SW480 (cell line): ENCODE results near the gene BARX1.

ENCODE experiments used
- DNase-seq: peaks from one replicate; pipeline ENCODE4 v3.0.0-alpha.2; 2016; ENCODE audit warnings: low spot score

Gene BARX1

DNA sequence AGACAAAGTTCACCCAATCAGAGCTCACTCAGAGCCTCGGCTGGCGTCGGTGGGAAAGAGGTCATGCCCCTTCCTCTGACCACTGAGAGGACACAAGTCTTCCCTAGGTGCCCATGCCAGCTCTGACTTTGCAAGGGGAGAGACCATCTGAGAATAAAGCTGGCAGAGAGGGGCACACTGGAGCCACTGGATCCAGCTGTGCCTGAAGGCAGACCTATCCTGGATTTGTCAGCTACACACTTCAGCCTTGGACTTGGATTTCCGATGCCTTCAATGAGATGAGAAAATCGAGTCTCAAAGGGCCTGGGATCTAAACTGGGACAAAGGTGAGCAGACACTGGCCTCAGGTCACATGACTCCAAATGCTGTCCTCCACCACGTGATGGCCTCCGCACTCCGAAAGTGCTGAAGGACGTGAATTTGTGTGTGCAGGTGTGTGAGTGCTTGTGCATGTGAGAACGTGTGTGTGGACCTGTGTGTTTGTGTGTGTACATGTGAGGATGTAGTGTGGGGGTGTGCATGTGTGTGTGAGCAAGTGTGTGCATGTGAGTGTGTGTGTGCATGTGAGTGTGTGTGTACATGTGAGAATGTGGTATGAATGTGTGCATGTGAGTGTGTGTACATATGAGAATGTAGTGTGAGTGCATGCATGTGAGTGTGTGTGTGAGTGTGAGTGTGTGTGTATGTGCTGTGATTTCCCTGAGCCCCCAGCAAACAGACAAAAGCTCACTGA is 37.9 kb downstream of the BARX1 start:
- no peak for DNase-seq

DNA sequence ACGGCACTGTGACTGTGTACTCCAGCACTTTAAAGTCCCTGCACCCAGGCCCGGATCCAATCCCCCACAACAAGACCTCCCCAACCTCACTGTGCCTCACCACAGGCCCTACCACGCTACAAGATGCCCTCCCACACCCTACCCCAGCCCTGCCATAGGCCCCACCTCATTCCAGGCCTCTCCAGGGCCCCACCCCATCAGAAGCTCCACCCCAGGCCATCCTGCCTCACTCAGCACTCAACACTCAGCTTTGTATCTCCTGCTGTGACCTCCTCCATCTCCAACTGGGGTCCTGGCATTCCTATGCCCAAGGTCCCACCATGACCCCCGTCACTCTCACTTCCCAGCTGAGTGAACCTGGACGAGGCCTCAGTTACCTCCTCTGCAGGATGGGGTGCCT is 38.8 kb downstream of the BARX1 start:
- DNase-seq: no peak

- no peak for DNase-seq
Measured at GRCh38 chr9:93911801-93912554, 43.2 kb downstream of the BARX1 start.

GRCh38 chr9:93911136-93911745 is 43.9 kb downstream of the BARX1 start:
- DNase-seq: no peak

- DNase-seq: no peak
Measured at GRCh38 chr9:93910598-93910997, 44.6 kb downstream of the BARX1 start.

- no peak for DNase-seq
Measured at GRCh38 chr9:93910196-93910595, 45.0 kb downstream of the BARX1 start.

- DNase-seq: no peak
Measured at GRCh38 chr9:93909242-93909616, 45.9 kb downstream of the BARX1 start.

DNA sequence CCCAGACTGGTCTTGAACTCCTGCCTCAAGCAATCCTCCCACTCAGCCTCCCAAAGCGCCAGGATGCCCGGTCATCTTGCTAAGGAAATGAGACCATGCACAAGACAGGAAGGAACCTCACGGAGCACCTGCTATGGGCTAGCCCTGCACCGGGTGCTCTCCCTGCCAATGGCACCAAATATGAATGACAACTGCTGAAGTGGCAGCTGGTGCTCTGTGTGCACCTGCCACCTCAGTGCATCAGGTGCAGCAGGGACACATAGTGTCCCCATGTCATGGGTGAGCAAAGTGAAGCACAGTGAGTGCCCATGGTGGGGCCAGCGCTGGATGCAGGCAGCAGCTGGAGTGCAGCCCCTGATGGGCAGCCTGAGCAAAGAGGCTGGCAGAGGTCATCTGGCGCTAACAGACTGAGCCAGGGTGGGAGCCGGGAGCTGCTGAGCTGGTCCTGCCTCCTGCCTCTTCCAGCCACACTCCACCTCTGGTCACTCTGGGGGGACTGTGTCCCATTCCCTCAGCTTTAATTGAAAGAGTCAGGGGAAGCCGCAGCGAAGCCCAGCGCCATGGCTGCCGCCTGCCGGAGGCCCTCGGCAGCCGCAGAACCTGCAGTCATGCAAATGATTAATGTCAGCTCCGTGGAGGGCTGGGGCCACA is 46.4 kb downstream of the BARX1 start:
- no peak for DNase-seq

GRCh38 chr9:93907551-93908199 is 47.5 kb downstream of the BARX1 start:
- DNase-seq: no peak

GRCh38 chr9:93906195-93906880 is 48.8 kb downstream of the BARX1 start:
- no peak for DNase-seq

GRCh38 chr9:93905473-93906133 is 49.6 kb downstream of the BARX1 start:
- no peak for DNase-seq

DNA sequence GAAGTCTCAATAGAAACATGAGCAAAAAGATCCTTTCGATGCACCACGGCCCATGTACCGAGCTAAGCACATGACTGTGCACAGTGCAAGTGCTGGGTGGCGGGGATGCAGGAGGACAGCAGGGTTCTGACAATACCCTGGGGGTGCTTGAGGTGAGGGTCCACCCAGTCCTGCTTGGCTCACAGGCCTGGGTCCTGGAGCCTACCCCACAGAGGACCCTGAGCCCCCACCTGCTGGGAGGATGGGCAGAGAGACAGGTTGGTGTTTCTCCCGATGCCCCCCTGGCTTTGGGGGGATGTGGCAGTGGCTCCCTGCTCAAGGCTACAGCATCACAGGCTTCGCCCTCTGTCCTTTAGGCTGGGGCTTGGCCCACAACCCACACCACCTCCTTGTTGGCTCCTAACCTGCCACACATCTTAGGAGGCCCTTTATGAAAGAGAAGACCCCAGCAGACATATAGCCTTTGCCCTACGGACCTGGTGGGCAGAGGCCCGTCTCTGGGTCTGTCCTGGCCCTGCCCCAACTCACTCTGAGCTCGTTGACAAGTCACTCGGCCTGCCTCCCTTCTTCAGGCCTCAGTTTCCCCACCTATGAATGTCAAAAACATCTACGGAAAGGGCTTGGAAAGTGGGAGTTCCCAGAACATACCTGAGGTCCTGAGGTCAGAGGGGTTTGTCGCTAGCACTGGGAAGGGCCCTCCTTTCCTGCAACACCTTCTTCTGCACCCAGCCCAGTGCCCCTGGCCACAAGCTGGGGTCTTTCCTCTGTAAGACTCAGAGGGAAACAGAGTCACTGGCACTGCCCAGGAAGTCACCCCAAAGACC is 50.3 kb downstream of the BARX1 start:
- DNase-seq: no peak

DNA sequence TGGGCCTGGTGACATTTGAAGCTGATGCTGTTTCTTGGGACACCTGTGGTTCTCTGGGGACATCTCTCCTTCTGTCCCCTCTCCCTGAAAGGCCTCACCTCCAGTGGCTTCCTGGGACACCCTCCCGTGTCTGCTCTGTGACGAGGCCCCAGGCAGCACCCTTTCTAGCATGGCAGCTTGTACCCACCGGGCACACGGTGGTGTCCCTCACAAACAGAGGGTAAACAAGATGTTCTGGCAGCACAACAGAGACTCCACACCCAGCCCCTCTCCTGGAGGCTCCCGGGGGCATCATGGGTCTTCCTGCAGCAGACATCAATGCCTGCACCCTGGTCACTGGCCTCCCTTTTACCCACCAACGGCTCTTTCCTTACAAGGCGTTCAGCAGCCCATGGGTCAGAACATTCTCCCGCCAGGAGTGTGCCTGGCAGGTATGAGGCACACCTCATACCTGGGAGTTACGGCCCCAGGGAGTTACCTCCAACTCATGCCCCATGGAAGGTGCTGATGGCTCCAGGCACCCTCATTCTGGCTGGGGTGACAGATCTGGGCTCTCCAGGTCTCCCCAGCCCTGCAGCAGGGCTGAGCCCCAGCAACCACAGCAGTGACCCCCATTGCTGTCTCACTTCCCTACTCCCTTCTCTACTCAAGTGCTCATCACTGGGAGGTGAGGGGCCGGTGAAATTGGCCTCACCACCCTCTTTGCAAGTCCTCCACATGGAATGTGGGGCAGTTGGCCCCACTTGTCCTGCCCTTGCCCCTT is 51.1 kb downstream of the BARX1 start:
- no peak for DNase-seq

DNA sequence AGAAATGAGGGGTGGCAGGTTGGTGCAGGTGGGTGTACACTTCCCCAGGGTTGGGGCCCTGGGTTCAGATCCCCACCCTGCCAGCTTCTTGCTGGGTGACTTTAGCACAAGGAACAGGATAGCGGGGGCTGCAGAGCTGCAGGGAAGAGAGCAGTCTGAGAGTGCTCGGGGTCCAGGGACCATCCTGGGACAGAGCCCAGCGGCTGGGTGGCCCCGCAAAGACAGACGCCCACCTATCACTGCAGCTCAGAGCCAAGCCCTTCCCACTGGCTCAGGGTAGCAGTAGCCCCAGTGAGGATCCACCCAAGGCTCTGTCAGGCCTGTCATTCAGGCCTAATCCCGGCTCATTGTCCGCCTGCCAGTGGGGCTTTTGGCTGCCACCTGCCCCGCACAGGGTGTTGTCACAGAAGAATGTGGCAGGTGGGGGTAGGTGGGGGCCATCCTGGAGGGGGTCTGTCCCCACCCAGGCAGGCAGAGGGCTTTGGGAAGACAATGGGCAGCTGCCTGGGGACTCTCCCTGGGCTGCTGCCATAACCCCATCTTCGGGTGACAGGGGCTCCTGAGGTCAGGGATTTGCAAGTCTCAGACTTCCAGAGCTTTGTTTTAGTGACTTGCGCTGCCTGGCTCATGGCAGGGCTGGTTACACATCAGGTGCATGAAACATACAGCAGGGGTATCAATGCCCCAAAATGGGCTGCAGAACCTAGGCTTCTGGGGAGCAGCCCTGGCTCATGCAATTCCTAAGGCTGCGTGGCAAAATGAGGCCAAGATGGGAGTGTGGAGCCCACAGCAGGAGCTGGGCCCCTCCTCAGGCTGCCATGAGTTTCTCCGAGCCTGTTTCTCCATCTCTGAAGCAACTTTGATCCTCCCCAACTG is 52.1 kb downstream of the BARX1 start:
- DNase-seq: no peak

DNA sequence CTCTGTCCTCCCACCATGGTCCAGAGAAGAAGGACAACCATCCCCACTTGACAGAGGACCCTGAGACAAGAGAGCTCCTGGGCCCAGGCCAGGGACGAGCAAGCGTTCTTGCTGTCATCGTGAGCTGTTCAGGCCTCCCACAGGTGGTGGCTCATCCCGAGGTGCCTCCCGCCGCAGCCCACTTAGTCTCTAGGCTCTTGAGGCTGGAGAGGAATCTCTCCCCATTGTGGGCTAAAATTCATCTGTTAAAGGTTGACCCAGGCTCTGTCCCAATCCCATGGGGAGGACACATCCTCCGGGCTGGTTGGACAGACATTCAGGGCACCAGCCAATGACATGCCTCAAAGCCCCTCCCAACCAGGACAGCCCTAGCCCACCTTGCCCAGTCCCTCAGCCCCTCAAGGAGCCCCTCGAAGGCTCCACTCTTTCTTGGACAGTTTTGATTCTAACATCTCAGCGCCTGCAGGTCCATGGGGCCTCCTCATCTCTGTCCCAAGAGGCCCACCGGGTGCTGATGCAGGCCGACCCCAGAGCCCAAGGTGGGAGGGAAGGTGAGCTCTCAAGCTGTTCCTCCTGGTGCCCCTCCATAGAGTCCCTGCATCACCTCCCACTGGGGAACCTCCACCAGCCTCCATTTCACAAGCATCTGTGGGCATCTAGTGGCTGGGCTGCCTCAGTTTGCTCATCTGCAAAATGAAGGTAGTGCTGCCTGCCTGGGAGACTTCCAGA is 52.9 kb downstream of the BARX1 start:
- no peak for DNase-seq
